Esophagus muscularis mucosa (tissue), 4 donors: Measurements from ENCODE around the gene EXOC6B. TPM values are rescaled to one million over a fixed set of nuclear protein-coding genes. Genes with fewer than 3 reads are reported as not detected.

Experiments used
- DNase-seq: peaks from one replicate; pipeline ENCODE4 v3.0.0-alpha.2; 2017; ENCODE audit errors: extremely low spot score
- H3K27ac ChIP-seq, 4 donors: fragments of 200-600 bp; sonication (generic); replicated peaks in 1 of 4; 1 replicate in 3 of 4; 2 replicates in 1 of 4; pipeline ENCODE4 v1.5.1; 2016 to 2019; ENCODE audit warnings: mild to moderate bottlenecking in 1 of 4
- H3K27me3 ChIP-seq, 4 donors: fragments of 200-600 bp; sonication (generic); one replicate each; pipeline versions ENCODE4 v1.5.1 to v1.6.0; 2016 to 2019
- H3K36me3 ChIP-seq, 4 donors: fragments of 200-600 bp; sonication (generic); one replicate each; pipeline ENCODE4 v1.5.1; 2016 to 2019
- H3K4me1 ChIP-seq, 4 donors: fragments of 200-600 bp; sonication (generic); one replicate each; pipeline ENCODE4 v1.5.1; 2016 to 2019
- H3K4me3 ChIP-seq, 4 donors: fragments of 200-600 bp; sonication (generic); 1 replicate in 2 of 4; 2 replicates in 2 of 4; pipeline ENCODE4 v1.5.1; 2016 to 2019; ENCODE audit warnings: mild to moderate bottlenecking in 4 of 4, moderate library complexity in 1 of 4
- H3K9me3 ChIP-seq, 4 donors: fragments of 200-600 bp; sonication (generic); 1 replicate in 3 of 4; 2 replicates in 1 of 4; pipeline ENCODE4 v1.5.1; 2016 to 2019
- EP300 ChIP-seq: sonication (generic); formaldehyde crosslinking; IDR thresholded peaks from one replicate; pipeline ENCODE4 v1.6.1; 2017; ENCODE audit warnings: antibody characterized with exemption
- POLR2A ChIP-seq: fragments of 450-650 bp; IDR thresholded peaks from one replicate; pipeline ENCODE4 v1.6.1; 2017; ENCODE audit warnings: antibody characterized with exemption, moderate library complexity, mild to moderate bottlenecking, low read depth
- POLR2AphosphoS5 ChIP-seq, 2 donors: sonication (generic); formaldehyde crosslinking; IDR thresholded peaks; one replicate each; pipeline ENCODE4 v1.6.1; 2017; ENCODE audit warnings: antibody characterized with exemption in 2 of 2
- WGBS: methylation state at CpG from one replicate; pipeline ENCODE4 v1.1.5; 2018; 5-methylcytosine and 5-hydroxymethylcytosine counted together
- intact Hi-C: fragments of 100-400 bp; cut with DNase I; formaldehyde crosslinking; loops from one replicate; pipeline ENCODE4 v1.15.1; 2023
- total RNA-seq, 4 donors: library from RNA; depleted of rRNA; stranded (reverse); fragments of >200 nt; gene quantifications; one replicate each; pipeline versions ENCODE4 v1.1.0 to v1.2.1, GENCODE V29; 2016
- TF ChIP-seq, protein P1 (sequence below), 3 experiments: fragments of 200-600 bp in 2 of 3; fragments of 450-650 bp in 1 of 3; sonication (generic) in 2 of 3; IDR thresholded peaks; one replicate each; pipeline ENCODE4 v1.5.1; 2017 to 2019; ENCODE audit warnings: antibody characterized with exemption in 3 of 3, mild to moderate bottlenecking in 2 of 3, moderate library complexity in 1 of 3

Gene EXOC6B
- total RNA-seq, 4 donors from 2014 or later: 24.5 to 45.9 (median 37.4) TPM

DNA sequence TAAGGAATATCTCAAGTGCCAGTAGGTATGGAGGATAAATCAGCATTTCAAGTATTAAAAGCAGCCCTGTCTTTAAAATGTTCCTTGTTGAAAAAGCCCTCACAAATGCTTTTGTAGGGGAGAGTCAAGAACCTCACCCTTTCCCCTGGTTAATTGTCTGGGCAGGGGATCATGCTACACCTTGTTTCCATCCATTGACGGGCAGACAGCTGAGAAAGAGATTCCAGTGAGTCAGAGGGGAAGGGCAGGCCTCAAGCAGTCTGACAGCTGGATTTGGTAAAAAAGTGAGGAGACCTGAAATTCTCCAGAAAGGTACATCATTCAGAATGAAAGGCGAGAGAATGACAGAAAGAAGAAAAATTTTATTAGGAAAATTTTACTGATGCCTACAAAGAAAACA, 475.0 kb downstream of the EXOC6B start:
- WGBS: 96% methylated on average over 2 of the region's 2 CpGs
- intact Hi-C loops: no loop called here
- TF ChIP-seq EP300: no peak
- TF ChIP-seq, protein P1, sequence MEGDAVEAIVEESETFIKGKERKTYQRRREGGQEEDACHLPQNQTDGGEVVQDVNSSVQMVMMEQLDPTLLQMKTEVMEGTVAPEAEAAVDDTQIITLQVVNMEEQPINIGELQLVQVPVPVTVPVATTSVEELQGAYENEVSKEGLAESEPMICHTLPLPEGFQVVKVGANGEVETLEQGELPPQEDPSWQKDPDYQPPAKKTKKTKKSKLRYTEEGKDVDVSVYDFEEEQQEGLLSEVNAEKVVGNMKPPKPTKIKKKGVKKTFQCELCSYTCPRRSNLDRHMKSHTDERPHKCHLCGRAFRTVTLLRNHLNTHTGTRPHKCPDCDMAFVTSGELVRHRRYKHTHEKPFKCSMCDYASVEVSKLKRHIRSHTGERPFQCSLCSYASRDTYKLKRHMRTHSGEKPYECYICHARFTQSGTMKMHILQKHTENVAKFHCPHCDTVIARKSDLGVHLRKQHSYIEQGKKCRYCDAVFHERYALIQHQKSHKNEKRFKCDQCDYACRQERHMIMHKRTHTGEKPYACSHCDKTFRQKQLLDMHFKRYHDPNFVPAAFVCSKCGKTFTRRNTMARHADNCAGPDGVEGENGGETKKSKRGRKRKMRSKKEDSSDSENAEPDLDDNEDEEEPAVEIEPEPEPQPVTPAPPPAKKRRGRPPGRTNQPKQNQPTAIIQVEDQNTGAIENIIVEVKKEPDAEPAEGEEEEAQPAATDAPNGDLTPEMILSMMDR (IDR thresholded peaks at IDR 0.05): no peak
- no peak for TF ChIP-seq POLR2AphosphoS5 (IDR thresholded peaks at IDR 0.05)
- TF ChIP-seq POLR2A: no peak

DNA sequence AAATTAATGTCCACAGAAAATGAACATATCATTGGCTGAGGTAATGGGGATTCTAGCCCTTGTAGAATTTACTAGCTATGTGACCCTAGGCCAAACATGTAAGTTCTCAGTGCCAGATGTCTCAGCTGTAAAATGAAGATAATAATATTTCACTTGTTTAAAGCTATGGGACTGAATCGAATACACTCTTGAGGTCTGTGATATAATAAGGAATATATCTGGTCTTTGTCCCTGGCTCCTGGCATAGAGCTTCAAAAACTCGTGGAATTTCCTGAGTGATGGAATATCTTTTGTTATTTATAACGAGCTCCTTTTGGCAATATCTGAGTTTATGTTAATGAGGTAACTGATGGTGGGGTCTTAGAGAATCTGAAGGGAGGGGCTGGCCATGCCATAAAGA, 476.8 kb downstream of the EXOC6B start:
- H3K4me3 ChIP-seq: no peak overlapping the region
- H3K36me3 ChIP-seq: no peaks in the 10 kb centered on the region
- TF ChIP-seq, protein P1 (IDR thresholded peaks at IDR 0.05): no peak
- TF ChIP-seq POLR2A (no peak), EP300 (no peak), POLR2AphosphoS5 (IDR thresholded peaks at IDR 0.05) (no peak)
- intact Hi-C loops: no loop called here
- 37% methylated on average over 3 of the region's 3 CpGs for WGBS
- H3K27ac ChIP-seq: no peak overlapping the region
- H3K4me1 ChIP-seq: no peaks in the 10 kb centered on the region
- peaks cover 0 to 9% (median 3%) of the 10 kb centered on the region in 4 donors for H3K9me3 ChIP-seq
- H3K27me3 ChIP-seq: no peaks in the 10 kb centered on the region
- no peak for DNase-seq

More for the DNA sequence above, 475.0 kb downstream of the EXOC6B start:
- DNase-seq: no peak
- no peak overlapping the region for H3K27ac ChIP-seq
- H3K4me1 ChIP-seq: no peaks in the 10 kb centered on the region
- no peak overlapping the region for H3K4me3 ChIP-seq
- no peaks in the 10 kb centered on the region for H3K9me3 ChIP-seq
- H3K36me3 ChIP-seq: no peaks in the 10 kb centered on the region
- no peaks in the 10 kb centered on the region for H3K27me3 ChIP-seq

DNA sequence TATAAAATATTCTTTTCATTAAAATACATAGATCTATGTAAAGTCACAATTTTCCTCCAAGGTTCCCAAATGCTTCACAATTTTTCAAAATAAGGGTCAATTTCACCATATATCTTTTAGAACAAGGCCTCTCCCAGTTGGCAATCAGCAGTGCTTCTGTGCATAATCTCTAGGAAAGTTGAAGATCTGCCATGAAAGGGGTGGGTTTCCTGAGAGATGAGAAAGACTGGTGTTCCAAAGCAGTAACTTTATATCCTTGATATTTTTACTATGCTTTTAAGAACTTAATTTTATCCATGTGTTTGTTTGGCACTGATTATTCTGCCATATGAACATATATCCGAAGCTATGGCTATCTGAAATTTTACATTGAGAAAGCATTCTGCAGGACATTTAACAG, 478.8 kb downstream of the EXOC6B start:
- Histone ChIP-seq H3K27me3 (no peaks in the 10 kb centered on the region), H3K4me1 (no peaks in the 10 kb centered on the region), H3K27ac (no peak overlapping the region), H3K9me3 (peaks cover 0 to 9% (median 3%) of the 10 kb centered on the region in 4 donors), H3K4me3 (no peak overlapping the region), H3K36me3 (no peaks in the 10 kb centered on the region)
- intact Hi-C loops: no loop called here
- 94% methylated on average over 1 of the region's 1 CpG for WGBS
- DNase-seq: no peak
- TF ChIP-seq POLR2AphosphoS5 (IDR thresholded peaks at IDR 0.05) (no peak), POLR2A (no peak), EP300 (no peak)
- TF ChIP-seq, protein P1 (IDR thresholded peaks at IDR 0.05): no peak

DNA sequence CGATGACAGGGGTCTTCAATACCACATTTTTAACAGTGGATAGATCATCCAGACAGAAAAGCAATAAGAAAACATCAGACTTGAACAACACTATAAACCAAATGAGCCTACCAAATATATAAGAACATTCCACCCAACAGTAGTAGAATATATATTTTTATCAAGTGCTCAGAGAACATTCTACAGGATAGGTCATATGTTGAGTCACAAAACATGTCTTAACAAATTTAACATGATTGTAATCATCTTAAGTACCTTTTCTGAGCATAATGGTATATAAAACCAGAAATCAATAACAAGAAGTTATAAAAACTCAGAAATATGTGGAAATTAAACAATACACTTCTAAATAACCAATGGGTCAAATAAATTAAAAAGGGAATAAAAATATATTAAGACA, 484.2 kb downstream of the EXOC6B start:
- Histone ChIP-seq H3K4me3 (no peak overlapping the region), H3K36me3 (no peaks in the 10 kb centered on the region), H3K27me3 (no peaks in the 10 kb centered on the region), H3K9me3 (peaks cover 0 to 9% (median 3%) of the 10 kb centered on the region in 4 donors), H3K4me1 (no peaks in the 10 kb centered on the region), H3K27ac (no peak overlapping the region)
- no peak for TF ChIP-seq EP300
- TF ChIP-seq, protein P1 (IDR thresholded peaks at IDR 0.05): no peak
- DNase-seq: no peak
- intact Hi-C loops: no loop called here
- WGBS: 94% methylated on average over 1 of the region's 1 CpG

DNA sequence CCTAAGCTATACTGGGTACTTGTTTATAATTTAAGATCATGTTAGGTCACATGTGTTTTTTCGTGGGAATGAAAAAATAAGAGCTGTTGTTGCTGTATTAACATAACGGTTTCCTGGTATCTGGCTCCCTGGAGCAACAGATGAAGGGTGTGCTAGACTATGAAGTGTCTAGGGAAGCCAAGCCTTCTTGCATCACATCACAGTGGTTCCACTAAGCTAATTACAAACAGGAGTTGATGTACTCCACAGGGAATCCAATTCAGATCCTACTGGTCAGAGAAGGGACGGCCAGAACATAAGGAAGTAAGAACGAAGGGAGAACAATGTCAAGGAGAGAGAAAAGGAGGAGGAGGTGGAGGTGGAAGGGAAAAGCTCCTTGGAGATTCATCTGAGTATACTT, 485.2 kb downstream of the EXOC6B start:
- no peaks in the 10 kb centered on the region for H3K27me3 ChIP-seq
- intact Hi-C loops: no loop called here
- no peak for DNase-seq
- H3K4me3 ChIP-seq: no peak overlapping the region
- no peak overlapping the region for H3K27ac ChIP-seq
- no peaks in the 10 kb centered on the region for H3K36me3 ChIP-seq
- peaks cover 0 to 9% (median 3%) of the 10 kb centered on the region in 4 donors for H3K9me3 ChIP-seq
- H3K4me1 ChIP-seq: no peaks in the 10 kb centered on the region
- WGBS: 85% methylated on average over 4 of the region's 4 CpGs
- TF ChIP-seq, protein P1 (IDR thresholded peaks at IDR 0.05): no peak
- TF ChIP-seq POLR2AphosphoS5 (IDR thresholded peaks at IDR 0.05) (no peak), POLR2A (no peak), EP300 (no peak)
